ENCODE data around the gene MICAL2.

MICAL2 gene

GRCh38 chr11:12263141-12263693 lies 152.8 kb downstream of the MICAL2 start:
- TF ChIP-seq POLR2AphosphoS5 (IDR thresholded peaks at IDR 0.05; ENCODE audit: low read depth, low read length) (no peak), REST (IDR thresholded peaks at IDR 0.05; ENCODE audit: insufficient read depth in 1 of 2, low read depth in 2 of 2, low read length in 2 of 2) (no peak), SIN3A (IDR thresholded peaks at IDR 0.05; ENCODE audit: borderline replicate concordance, insufficient read depth, low read length) (no peak), TAF1 (IDR thresholded peaks at IDR 0.05; ENCODE audit: borderline replicate concordance, insufficient read depth, low read length) (no peak), FOXP2 (optimal IDR thresholded peaks at IDR 0.05; ENCODE audit: borderline replicate concordance, extremely low read depth, extremely low read length, insufficient read depth) (no peak)

GRCh38 chr11:12264361-12264760 lies 154.0 kb downstream of the MICAL2 start:
- TF ChIP-seq SIN3A (IDR thresholded peaks at IDR 0.05; ENCODE audit: borderline replicate concordance, insufficient read depth, low read length) (no peak), FOXP2 (optimal IDR thresholded peaks at IDR 0.05; ENCODE audit: borderline replicate concordance, extremely low read depth, extremely low read length, insufficient read depth) (no peak), TAF1 (IDR thresholded peaks at IDR 0.05; ENCODE audit: borderline replicate concordance, insufficient read depth, low read length) (no peak), POLR2AphosphoS5 (IDR thresholded peaks at IDR 0.05; ENCODE audit: low read depth, low read length) (no peak), REST (IDR thresholded peaks at IDR 0.05; ENCODE audit: insufficient read depth in 1 of 2, low read depth in 2 of 2, low read length in 2 of 2) (no peak)

GRCh38 chr11:12266132-12266531 lies 155.7 kb downstream of the MICAL2 start:
- TF ChIP-seq FOXP2 (optimal IDR thresholded peaks at IDR 0.05; ENCODE audit: borderline replicate concordance, extremely low read depth, extremely low read length, insufficient read depth) (no peak), POLR2AphosphoS5 (IDR thresholded peaks at IDR 0.05; ENCODE audit: low read depth, low read length) (no peak), SIN3A (IDR thresholded peaks at IDR 0.05; ENCODE audit: borderline replicate concordance, insufficient read depth, low read length) (no peak), REST (IDR thresholded peaks at IDR 0.05; ENCODE audit: insufficient read depth in 1 of 2, low read depth in 2 of 2, low read length in 2 of 2) (no peak), TAF1 (IDR thresholded peaks at IDR 0.05; ENCODE audit: borderline replicate concordance, insufficient read depth, low read length) (no peak)

- TF ChIP-seq FOXP2 (optimal IDR thresholded peaks at IDR 0.05; ENCODE audit: borderline replicate concordance, extremely low read depth, extremely low read length, insufficient read depth): no peak
- TF ChIP-seq POLR2AphosphoS5 (IDR thresholded peaks at IDR 0.05; ENCODE audit: low read depth, low read length): no peak
- no peak for TF ChIP-seq SIN3A (IDR thresholded peaks at IDR 0.05; ENCODE audit: borderline replicate concordance, insufficient read depth, low read length)
- no peak for TF ChIP-seq TAF1 (IDR thresholded peaks at IDR 0.05; ENCODE audit: borderline replicate concordance, insufficient read depth, low read length)
- TF ChIP-seq REST (IDR thresholded peaks at IDR 0.05; ENCODE audit: insufficient read depth in 1 of 2, low read depth in 2 of 2, low read length in 2 of 2): no peak
These were observed 156.6 kb downstream of the MICAL2 start for GRCh38 chr11:12266943-12267342.

Measured in PFSK-1 (cell line).